T-cell (primary cell): ENCODE measurements around the gene PLCZ1. TPM values are rescaled to one million over a fixed set of nuclear protein-coding genes. Genes with fewer than 3 reads are reported as not detected.
A peak's percentile ranks its signal among the peaks of the same experiment; 100 is the strongest.

Experiments used
- ATAC-seq, 4 experiments: fragments of 200-7000 bp in 3 of 4; fragments of 150-1000 bp in 1 of 4; cut with Tn5 transposase; replicated peaks in 1 of 4; 1 replicate in 3 of 4; 2 replicates in 1 of 4; pipeline ENCODE4 v1.10.0; 2021; ENCODE audit warnings: moderate library complexity in 3 of 4, mild to moderate bottlenecking in 2 of 4, moderate number of reproducible peaks in 1 of 4
- CTCF ChIA-PET, 2 donors: fragments of 300-600 bp; sonication (Branson Sonifier 250); formaldehyde crosslinking; loops; one replicate each; lab custom pipeline; 2022; ENCODE audit warnings: antibody characterized with exemption in 2 of 2; lab: Charles Lee
- POLR2A ChIA-PET, 2 donors: fragments of 300-600 bp; sonication (Branson Sonifier 250); formaldehyde crosslinking; loops; one replicate each; lab custom pipeline; 2022; ENCODE audit warnings: antibody characterized with exemption in 2 of 2; lab: Charles Lee
- DNase-seq, 35 experiments: peaks; one replicate each; pipeline versions ENCODE4 v3.0.0 to v3.0.0-alpha.2; 2013 to 2023
- H3K27ac ChIP-seq: one replicate; pipeline ENCODE4 v1.5.1; 2013; ENCODE audit warnings: low read length
- H3K27me3 ChIP-seq, 2 experiments: replicated peaks in 1 of 2; 1 replicate in 1 of 2; 2 replicates in 1 of 2; pipeline versions ENCODE4 v1.6.1 to v1.7.0; 2013; ENCODE audit warnings: low read length in 1 of 2, mixed read lengths in 1 of 2; ENCODE audit not compliant: control insufficient read depth in 2 of 2, insufficient read depth in 2 of 2; ENCODE audit errors: extremely low read depth in 1 of 2
- H3K36me3 ChIP-seq, 2 donors: 1 replicate in 1 of 2; 2 replicates in 1 of 2; pipeline versions ENCODE4 v1.6.1 to v1.7.0; 2013; ENCODE audit warnings: low read length in 1 of 2; ENCODE audit not compliant: control insufficient read depth in 2 of 2, insufficient read depth in 1 of 2; ENCODE audit errors: extremely low read depth in 1 of 2
- H3K4me1 ChIP-seq, 2 experiments: 1 replicate in 1 of 2; 2 replicates in 1 of 2; pipeline versions ENCODE4 v1.6.1 to v1.7.0; 2013; ENCODE audit warnings: low read length in 2 of 2, mixed read lengths in 1 of 2; ENCODE audit not compliant: insufficient read depth in 2 of 2, control insufficient read depth in 1 of 2; ENCODE audit errors: extremely low read depth in 1 of 2
- H3K4me3 ChIP-seq, 2 donors: 1 replicate in 1 of 2; 2 replicates in 1 of 2; pipeline versions ENCODE4 v1.5.1 to v1.7.0; 2013; ENCODE audit warnings: mild to moderate bottlenecking in 2 of 2, low read length in 1 of 2, moderate library complexity in 1 of 2; ENCODE audit not compliant: control insufficient read depth in 1 of 2; ENCODE audit errors: extremely low read depth in 1 of 2
- H3K9me3 ChIP-seq: 2 replicates; pipeline ENCODE4 v1.7.0; 2013
- H3K27ac Mint-ChIP-seq, 2 donors: one replicate each; pipeline ENCODE4 v1.8.0; 2020 to 2021; ENCODE audit warnings: mild to moderate bottlenecking in 2 of 2, mixed read lengths in 2 of 2
- H3K27me3 Mint-ChIP-seq, 2 donors: one replicate each; pipeline ENCODE4 v1.8.0; 2021 to 2022; ENCODE audit warnings: mixed read lengths in 2 of 2
- H3K36me3 Mint-ChIP-seq: one replicate; pipeline ENCODE4 v1.8.0; 2021; ENCODE audit warnings: mixed read lengths
- H3K4me1 Mint-ChIP-seq, 3 donors: one replicate each; pipeline ENCODE4 v1.8.0; 2020 to 2022; ENCODE audit warnings: mixed read lengths in 3 of 3, mild to moderate bottlenecking in 1 of 3
- H3K4me3 Mint-ChIP-seq, 3 donors: one replicate each; pipeline ENCODE4 v1.8.0; 2020 to 2022; ENCODE audit warnings: mild to moderate bottlenecking in 3 of 3, mixed read lengths in 3 of 3, moderate library complexity in 3 of 3
- H3K9me3 Mint-ChIP-seq, 3 donors: one replicate each; pipeline ENCODE4 v1.8.0; 2020 to 2022; ENCODE audit warnings: mixed read lengths in 3 of 3
- WGBS: methylation state at CpG from one replicate; pipeline ENCODE4 v1.1.5; 2013; ENCODE audit warnings: missing lambda C conversion rate; ENCODE audit not compliant: insufficient coverage; 5-methylcytosine and 5-hydroxymethylcytosine counted together
- total RNA-seq, 35 experiments: library from RNA in 6 of 35; stranded (reverse) in 6 of 35; fragments of 120-200 nt in 1 of 35; gene quantifications; one replicate each; pipeline versions ENCODE4 v1.2.1 to v1.2.4 and lab custom pipeline; 2013 to 2026

Gene PLCZ1
- total RNA-seq, 5 donors from 2014 or later (not counting 1 experiment from before 2014, with no cell fraction given) = not detected

DNA sequence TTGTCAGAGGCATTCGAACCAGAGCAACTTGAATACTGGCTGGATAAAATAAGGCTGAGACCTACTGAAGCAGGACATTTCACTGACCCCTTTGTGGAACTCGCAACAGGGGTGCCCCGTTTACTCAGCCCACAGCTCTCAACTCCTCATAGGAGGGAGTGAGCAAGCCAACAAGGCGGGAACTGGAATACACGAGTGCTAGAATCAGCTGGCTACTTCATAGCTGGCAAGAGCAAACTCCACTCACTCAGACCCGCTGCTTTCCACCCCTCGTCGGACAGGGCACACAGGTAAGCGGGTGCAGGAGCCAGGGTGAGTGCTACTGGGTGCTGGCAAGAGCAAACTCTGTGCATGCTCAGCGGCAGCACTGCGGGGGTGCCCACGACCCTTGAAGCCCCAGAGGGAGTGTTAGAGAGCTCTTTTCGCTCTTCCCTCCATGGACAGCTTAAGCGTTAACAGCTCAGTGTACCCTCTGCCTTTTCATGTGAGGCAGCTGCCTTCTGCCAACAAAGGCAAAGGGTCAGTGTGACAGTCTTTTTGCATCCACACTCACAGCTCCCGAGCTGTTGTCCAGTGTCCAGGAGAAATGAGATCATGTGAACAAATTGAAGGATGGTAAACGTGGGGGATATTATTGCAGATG is 15.8 kb upstream of the PLCZ1 start:
- Histone ChIP-seq H3K9me3 (no peaks in the 10 kb centered on the region), H3K4me1 (no peaks in the 10 kb centered on the region), H3K4me3 (no peak overlapping the region), H3K27me3 (no peaks in the 10 kb centered on the region), H3K27ac (no peak overlapping the region), H3K36me3 (no peaks in the 10 kb centered on the region)
- no peak overlapping the region for H3K4me3 Mint-ChIP-seq
- 86% methylated on average over 10 of the region's 16 CpGs for WGBS
- ATAC-seq (peak in 1 of 4 experiments; percentile 16), DNase-seq (no peak)
- H3K36me3 Mint-ChIP-seq = no peaks in the 10 kb centered on the region
- POLR2A ChIA-PET = no interaction called here
- H3K27me3 Mint-ChIP-seq = no peaks in the 10 kb centered on the region
- no peak overlapping the region for H3K27ac Mint-ChIP-seq
- CTCF ChIA-PET = interaction anchor here in 1 of 2 donors (0.6 kb wide), 1 partner anchor 114 kb away, joined by 3 read pairs; no protein-coding TSS in a partner anchor
- no peaks in the 10 kb centered on the region for H3K9me3 Mint-ChIP-seq
- H3K4me1 Mint-ChIP-seq = no peaks in the 10 kb centered on the region

DNA sequence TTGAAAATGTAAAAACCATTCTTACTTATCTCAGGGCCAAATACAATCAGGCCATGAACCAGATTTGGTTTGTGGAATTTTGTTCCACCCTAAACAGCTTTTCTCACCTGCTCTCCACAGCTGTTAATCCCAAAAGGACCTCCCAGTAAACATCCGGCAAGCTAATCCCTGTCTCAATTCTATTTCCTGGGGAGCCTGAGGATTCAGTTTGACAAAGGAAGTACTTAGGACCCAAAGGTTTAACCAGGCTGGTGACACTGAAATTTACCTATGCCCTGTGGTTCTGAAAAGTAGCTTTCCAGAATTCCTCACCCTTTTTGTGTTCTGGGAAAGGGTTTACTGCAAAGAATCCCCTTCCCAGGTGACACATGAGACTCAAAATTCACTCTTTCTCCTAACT is 15.1 kb upstream of the PLCZ1 start:
- no peak overlapping the region for H3K27ac Mint-ChIP-seq
- POLR2A ChIA-PET = no interaction called here
- DNase-seq = no peak
- no peaks in the 10 kb centered on the region for H3K27me3 ChIP-seq
- CTCF ChIA-PET = interaction anchor here in 1 of 2 donors (0.6 kb wide), 1 partner anchor 115 kb away, joined by 3 read pairs; no protein-coding TSS in a partner anchor
- H3K36me3 ChIP-seq = no peaks in the 10 kb centered on the region
- no peaks in the 10 kb centered on the region for H3K27me3 Mint-ChIP-seq
- no peaks in the 10 kb centered on the region for H3K9me3 Mint-ChIP-seq
- H3K4me1 Mint-ChIP-seq = no peaks in the 10 kb centered on the region
- H3K4me3 Mint-ChIP-seq = no peak overlapping the region
- no peaks in the 10 kb centered on the region for H3K9me3 ChIP-seq
- H3K27ac ChIP-seq = no peak overlapping the region
- no CpG with 5 or more reads among the region's 1 CpG for WGBS
- H3K36me3 Mint-ChIP-seq = no peaks in the 10 kb centered on the region
- H3K4me3 ChIP-seq = no peak overlapping the region
- H3K4me1 ChIP-seq = no peaks in the 10 kb centered on the region
- no peak for ATAC-seq

DNA sequence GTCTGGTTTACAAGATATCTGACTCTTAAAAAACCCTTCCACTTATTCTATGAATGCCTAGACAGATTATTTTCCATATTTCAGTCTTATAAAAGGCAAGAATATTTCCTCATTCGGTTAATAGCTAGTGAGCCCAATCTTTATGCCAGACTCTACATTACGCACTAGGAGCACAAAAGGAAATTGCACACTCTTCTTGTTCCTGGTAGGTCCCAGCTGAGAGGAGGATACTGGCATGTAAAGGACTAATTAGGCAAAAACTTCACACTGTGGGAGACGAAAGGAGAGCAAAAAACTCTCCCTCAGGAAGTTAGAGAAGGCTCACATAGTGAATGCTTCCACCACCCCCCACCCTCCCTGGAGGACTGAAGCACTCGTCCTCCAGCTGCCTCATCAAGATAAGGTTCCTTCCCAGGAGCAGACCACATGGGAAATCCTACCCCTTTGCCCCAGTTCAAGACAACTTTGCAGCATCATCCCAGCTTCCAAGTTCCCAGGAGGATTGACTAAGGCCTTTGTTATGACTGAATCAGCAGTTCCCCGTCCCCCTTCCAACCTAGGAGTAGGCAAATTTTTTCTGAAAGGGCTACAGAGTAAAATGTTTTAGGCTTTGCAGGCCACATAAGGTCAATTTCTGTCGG is 14.6 kb upstream of the PLCZ1 start:
- H3K9me3 Mint-ChIP-seq = no peaks in the 10 kb centered on the region
- H3K36me3 ChIP-seq = no peaks in the 10 kb centered on the region
- DNase-seq = no peak
- H3K27me3 Mint-ChIP-seq = no peaks in the 10 kb centered on the region
- no peak for ATAC-seq
- H3K36me3 Mint-ChIP-seq = no peaks in the 10 kb centered on the region
- H3K9me3 ChIP-seq = no peaks in the 10 kb centered on the region
- no peaks in the 10 kb centered on the region for H3K27me3 ChIP-seq
- no peaks in the 10 kb centered on the region for H3K4me1 Mint-ChIP-seq
- no peak overlapping the region for H3K4me3 Mint-ChIP-seq
- CTCF ChIA-PET = interaction anchor here in 1 of 2 donors (0.6 kb wide), 1 partner anchor 116 kb away, joined by 3 read pairs; no protein-coding TSS in a partner anchor
- WGBS = 25% methylated on average over 1 of the region's 6 CpGs
- POLR2A ChIA-PET = no interaction called here
- no peak overlapping the region for H3K27ac Mint-ChIP-seq
- H3K4me1 ChIP-seq = no peaks in the 10 kb centered on the region
- H3K27ac ChIP-seq = no peak overlapping the region
- H3K4me3 ChIP-seq = no peak overlapping the region

DNA sequence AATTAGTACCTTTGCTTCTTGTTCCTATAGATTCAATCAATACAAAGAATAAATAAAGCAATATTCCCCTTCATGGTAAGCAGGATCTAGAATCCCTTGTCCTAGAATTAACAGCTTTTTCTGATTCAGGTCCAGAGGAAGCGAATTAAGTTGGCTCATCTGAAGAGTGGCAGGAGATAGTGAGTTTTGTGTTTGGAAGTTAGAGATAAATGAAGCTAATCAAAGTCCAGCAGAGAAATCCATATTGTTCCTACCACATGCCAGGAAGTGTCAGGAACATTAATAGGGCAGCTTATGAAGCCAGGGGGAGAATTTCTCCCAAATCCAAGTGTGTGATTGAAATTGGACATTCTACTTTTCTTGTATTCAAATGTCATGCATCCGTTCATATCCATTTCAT is 14.1 kb upstream of the PLCZ1 start:
- no CpG with 5 or more reads among the region's 2 CpGs for WGBS
- POLR2A ChIA-PET = no interaction called here
- H3K4me3 Mint-ChIP-seq = no peak overlapping the region

DNA sequence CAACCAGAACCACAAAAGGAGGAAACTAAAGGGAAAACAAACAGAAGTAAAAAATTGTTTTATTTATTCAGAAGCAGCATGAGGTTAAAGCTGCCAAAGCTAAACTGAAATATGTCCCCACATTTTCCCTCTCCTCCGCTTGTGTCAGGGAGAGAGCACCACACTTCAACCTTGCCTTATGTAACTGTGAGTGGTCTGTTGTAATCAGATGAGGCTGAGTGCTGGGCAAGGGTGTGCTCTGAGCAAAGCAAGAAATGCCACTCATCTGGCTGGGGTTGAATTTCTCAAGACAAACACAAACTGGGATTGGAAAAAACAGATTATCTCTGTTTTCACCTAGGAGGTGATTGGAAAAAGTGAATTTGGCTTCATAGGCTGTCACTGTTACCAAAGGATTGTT is 12.3 kb upstream of the PLCZ1 start:
- Mint-ChIP-seq H3K9me3 (peaks cover 0 to 4% (median 0%) of the 10 kb centered on the region in 3 donors), H3K27me3 (no peaks in the 10 kb centered on the region), H3K36me3 (no peaks in the 10 kb centered on the region), H3K4me1 (no peaks in the 10 kb centered on the region), H3K4me3 (no peak overlapping the region), H3K27ac (no peak overlapping the region)
- Histone ChIP-seq H3K27me3 (no peaks in the 10 kb centered on the region), H3K27ac (no peak overlapping the region), H3K4me3 (no peak overlapping the region), H3K4me1 (no peaks in the 10 kb centered on the region), H3K36me3 (no peaks in the 10 kb centered on the region), H3K9me3 (no peaks in the 10 kb centered on the region)
- no CpG with 5 or more reads among the region's 1 CpG for WGBS
- ChIA-PET POLR2A (no interaction called here), CTCF (no interaction called here)
- no peak for DNase-seq
- ATAC-seq = no peak

More for the DNA sequence above, 14.1 kb upstream of the PLCZ1 start:
- DNase-seq = no peak
- Mint-ChIP-seq H3K27me3 (no peaks in the 10 kb centered on the region), H3K4me1 (no peaks in the 10 kb centered on the region), H3K36me3 (no peaks in the 10 kb centered on the region), H3K9me3 (no peaks in the 10 kb centered on the region), H3K27ac (no peak overlapping the region)
- no peak overlapping the region for H3K27ac ChIP-seq
- H3K36me3 ChIP-seq = no peaks in the 10 kb centered on the region
- H3K4me1 ChIP-seq = no peaks in the 10 kb centered on the region
- CTCF ChIA-PET = no interaction called here
- ATAC-seq = no peak
- no peak overlapping the region for H3K4me3 ChIP-seq
- no peaks in the 10 kb centered on the region for H3K9me3 ChIP-seq
- H3K27me3 ChIP-seq = no peaks in the 10 kb centered on the region

DNA sequence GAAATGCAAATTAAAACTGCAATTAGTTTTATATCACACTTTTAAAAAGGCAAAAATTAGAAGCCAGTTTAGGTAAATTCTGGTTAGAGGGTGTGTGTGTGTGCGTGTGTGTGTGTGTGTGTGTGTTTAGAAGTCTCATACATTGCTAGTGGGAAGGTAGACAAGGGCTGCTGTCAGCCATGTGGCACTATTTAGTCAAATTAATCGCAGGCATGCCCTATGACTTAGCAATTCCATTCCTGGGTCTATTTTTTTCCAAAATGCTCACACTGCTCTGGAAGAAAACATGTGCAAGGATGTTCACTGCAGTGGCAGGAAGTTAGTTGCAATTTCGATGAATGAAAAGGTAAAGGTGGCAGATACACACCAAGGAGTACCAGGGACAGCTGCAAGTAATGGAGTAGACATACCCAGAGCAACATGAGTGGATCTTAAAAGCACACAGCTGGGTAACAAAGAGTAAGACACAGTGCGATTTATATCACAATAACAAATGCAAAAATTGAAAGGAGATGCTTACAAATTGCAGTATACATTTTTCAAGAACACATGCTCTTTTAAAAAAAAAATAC is 11.7 kb upstream of the PLCZ1 start:
- H3K4me3 ChIP-seq = no peak overlapping the region
- ATAC-seq = no peak
- H3K27ac ChIP-seq = no peak overlapping the region
- no peaks in the 10 kb centered on the region for H3K9me3 ChIP-seq
- Mint-ChIP-seq H3K9me3 (peaks cover 0 to 7% (median 0%) of the 10 kb centered on the region in 3 donors), H3K27ac (no peak overlapping the region), H3K4me3 (no peak overlapping the region), H3K27me3 (no peaks in the 10 kb centered on the region), H3K4me1 (no peaks in the 10 kb centered on the region), H3K36me3 (no peaks in the 10 kb centered on the region)
- CTCF ChIA-PET = no interaction called here
- no peak for DNase-seq
- no peaks in the 10 kb centered on the region for H3K4me1 ChIP-seq
- H3K36me3 ChIP-seq = no peaks in the 10 kb centered on the region
- H3K27me3 ChIP-seq = no peaks in the 10 kb centered on the region
- POLR2A ChIA-PET = no interaction called here
- WGBS = 43% methylated on average over 1 of the region's 4 CpGs
